ENCODE results near the gene VPS16.

GRCh38 chr20:2804041-2804828 is 36.3 kb upstream of the VPS16 start:
- TF ChIP-seq EZH2phosphoT487 (IDR thresholded peaks at IDR 0.05; ENCODE audit: borderline replicate concordance, low read length) (no peak), CTCF (IDR thresholded peaks at IDR 0.05; ENCODE audit: low read depth, low read length, poor library complexity, severe bottlenecking) (no peak)
